Neural progenitor cell (in vitro differentiated cells): ENCODE results near the gene NDUFV3. TPM values are rescaled to one million over a fixed set of nuclear protein-coding genes. Genes with fewer than 3 reads are reported as not detected.

Experiments used
- DNase-seq: peaks from one replicate; pipeline ENCODE4 v3.0.0-alpha.2; 2016; ENCODE audit warnings: low spot score
- H2AFZ ChIP-seq: fragments of 200-600 bp; sonication (generic); replicated peaks from 2 replicates; pipeline ENCODE4 v1.6.1; 2016; ENCODE audit warnings: antibody characterized with exemption
- H3F3A ChIP-seq: fragments of 200-600 bp; sonication (generic); 2 replicates; pipeline ENCODE4 v1.6.1; 2016; ENCODE audit warnings: antibody characterized with exemption, low read depth
- H3K27ac ChIP-seq: fragments of 200-600 bp; sonication (generic); 2 replicates; pipeline ENCODE4 v1.5.1; 2016; ENCODE audit warnings: mild to moderate bottlenecking
- H3K27me3 ChIP-seq: fragments of 200-600 bp; sonication (generic); 2 replicates; pipeline ENCODE4 v1.6.1; 2016; ENCODE audit warnings: mild to moderate bottlenecking, moderate library complexity
- H3K36me3 ChIP-seq: fragments of 200-600 bp; sonication (generic); 2 replicates; pipeline ENCODE4 v1.5.1; 2016
- H3K4me1 ChIP-seq: fragments of 200-600 bp; sonication (generic); 2 replicates; pipeline ENCODE4 v1.6.1; 2016; ENCODE audit warnings: mixed run types
- H3K4me2 ChIP-seq: fragments of 200-600 bp; sonication (generic); 2 replicates; pipeline ENCODE4 v1.6.1; 2016
- H3K4me3 ChIP-seq: fragments of 200-600 bp; sonication (generic); 2 replicates; pipeline ENCODE4 v1.5.1; 2016
- H3K79me2 ChIP-seq: fragments of 200-600 bp; sonication (generic); 2 replicates; pipeline ENCODE4 v1.6.1; 2016; ENCODE audit warnings: low read depth
- H3K9ac ChIP-seq: fragments of 200-600 bp; sonication (generic); 2 replicates; pipeline ENCODE4 v1.6.1; 2016
- H3K9me3 ChIP-seq: fragments of 200-600 bp; sonication (generic); 2 replicates; pipeline ENCODE4 v1.5.1; 2016; ENCODE audit warnings: low read depth
- H4K20me1 ChIP-seq: fragments of 200-600 bp; sonication (generic); 2 replicates; pipeline ENCODE4 v1.6.1; 2016; ENCODE audit warnings: low read depth
- H3K27ac Mint-ChIP-seq: 3 replicates; pipeline ENCODE4 v1.8.0; 2021; ENCODE audit warnings: mixed read lengths
- H3K27me3 Mint-ChIP-seq: 2 replicates; pipeline ENCODE4 v1.8.0; 2022; ENCODE audit warnings: low read depth, mild to moderate bottlenecking, inconsistent platforms, moderate library complexity, mixed read lengths; ENCODE audit not compliant: insufficient read depth
- H3K36me3 Mint-ChIP-seq: 3 replicates; pipeline ENCODE4 v1.8.0; 2021; ENCODE audit warnings: mixed read lengths
- H3K4me1 Mint-ChIP-seq: 3 replicates; pipeline ENCODE4 v1.8.0; 2021; ENCODE audit warnings: mixed read lengths
- H3K4me3 Mint-ChIP-seq: 3 replicates; pipeline ENCODE4 v1.8.0; 2021; ENCODE audit warnings: mild to moderate bottlenecking, moderate library complexity, mixed read lengths
- H3K9me3 Mint-ChIP-seq: 3 replicates; pipeline ENCODE4 v1.8.0; 2020; ENCODE audit warnings: mixed read lengths
- CTCF ChIP-seq: fragments of 200-600 bp; sonication (generic); IDR thresholded peaks from 2 replicates; pipeline ENCODE4 v1.5.1; 2017; ENCODE audit warnings: antibody characterized with exemption, mild to moderate bottlenecking
- EZH2 ChIP-seq: fragments of 200-600 bp; sonication (generic); IDR thresholded peaks from 2 replicates; pipeline ENCODE4 v1.6.1; 2017; ENCODE audit warnings: antibody characterized with exemption, mild to moderate bottlenecking, moderate library complexity
- EZH2phosphoT487 ChIP-seq: fragments of 200-600 bp; sonication (generic); IDR thresholded peaks from 2 replicates; pipeline ENCODE4 v1.6.1; 2017; ENCODE audit warnings: antibody characterized with exemption
- total RNA-seq: library from RNA; depleted of rRNA; stranded (reverse); fragments of >200 nt; gene quantifications from 2 replicates; pipeline ENCODE4 v1.2.3, GENCODE V29; 2015; ENCODE audit warnings: low replicate concordance

The NDUFV3 gene
- total RNA-seq, 1 donor from 2014 or later = 16.7 TPM

- Mint-ChIP-seq H3K4me3 (peak within 1 kb of the TSS; percentile 95), H3K36me3 (peaks cover 9% of the 10 kb centered on the region), H3K27me3 (peaks cover 2% of the 10 kb centered on the region), H3K9me3 (no peaks in the 10 kb centered on the region), H3K27ac (peak within 1 kb of the TSS; percentile 92), H3K4me1 (peaks cover 18% of the 10 kb centered on the region)
- H4K20me1 ChIP-seq = no peaks in the 10 kb centered on the region
- DNase-seq = peak; percentile 98
- H3K4me1 ChIP-seq = peaks cover 10% of the 10 kb centered on the region
- peak within 1 kb of the TSS; percentile 95 for H3K27ac ChIP-seq
- H3K4me2 ChIP-seq = peak within 1 kb of the TSS; percentile 86
- H3K36me3 ChIP-seq = no peaks in the 10 kb centered on the region
- no peaks in the 10 kb centered on the region for H3K9me3 ChIP-seq
- peaks cover 41% of the 10 kb centered on the region for H3K79me2 ChIP-seq
- H3K9ac ChIP-seq = peak within 1 kb of the TSS; percentile 68
- peak within 1 kb of the TSS; percentile 80 for H2AFZ ChIP-seq
- H3K4me3 ChIP-seq = peak within 1 kb of the TSS; percentile 79
- H3F3A ChIP-seq = peaks cover 14% of the 10 kb centered on the region
- TF ChIP-seq EZH2 (no peak), CTCF (no peak), EZH2phosphoT487 (no peak)
- no peaks in the 10 kb centered on the region for H3K27me3 ChIP-seq
Measured at GRCh38 chr21:42878993-42879787, 13.9 kb upstream of the NDUFV3 start, which contains the start of gene WDR4. WDR4 (minus strand) TSS chr21:42879539; CDS start chr21:42879495, 44 bp downstream.

- H3K4me1 Mint-ChIP-seq = peaks cover 18% of the 10 kb centered on the region
- no peak overlapping the region for H2AFZ ChIP-seq
Measured at GRCh38 chr21:42880352-42880751, 12.8 kb upstream of the NDUFV3 start.

GRCh38 chr21:42883921-42884320, 9.2 kb upstream of the NDUFV3 start:
- H3K27ac Mint-ChIP-seq = no peak overlapping the region

More at GRCh38 chr21:42880352-42880751, 12.8 kb upstream of the NDUFV3 start:
- Histone ChIP-seq H3K9me3 (no peaks in the 10 kb centered on the region), H3K27ac (no peak overlapping the region), H3K79me2 (peaks cover 41% of the 10 kb centered on the region), H4K20me1 (no peaks in the 10 kb centered on the region), H3K4me1 (peaks cover 10% of the 10 kb centered on the region), H3F3A (peaks cover 14% of the 10 kb centered on the region), H3K4me2 (peak overlapping the region; percentile 86), H3K27me3 (no peaks in the 10 kb centered on the region), H3K4me3 (peak overlapping the region; percentile 79), H3K9ac (peak overlapping the region; percentile 65), H3K36me3 (no peaks in the 10 kb centered on the region)
- peaks cover 2% of the 10 kb centered on the region for H3K27me3 Mint-ChIP-seq
- no peak for DNase-seq
- H3K4me3 Mint-ChIP-seq = peak overlapping the region; percentile 95
- no peaks in the 10 kb centered on the region for H3K9me3 Mint-ChIP-seq
- peaks cover 12% of the 10 kb centered on the region for H3K36me3 Mint-ChIP-seq
- TF ChIP-seq EZH2phosphoT487 = no peak
- TF ChIP-seq CTCF = no peak
- TF ChIP-seq EZH2 = no peak
- H3K27ac Mint-ChIP-seq = peak overlapping the region; percentile 32

More at GRCh38 chr21:42883921-42884320, 9.2 kb upstream of the NDUFV3 start:
- Histone ChIP-seq H3F3A (peaks cover 5% of the 10 kb centered on the region), H3K27me3 (no peaks in the 10 kb centered on the region), H3K4me3 (no peak overlapping the region), H3K9me3 (no peaks in the 10 kb centered on the region), H3K27ac (no peak overlapping the region), H3K79me2 (peaks cover 17% of the 10 kb centered on the region), H4K20me1 (no peaks in the 10 kb centered on the region), H2AFZ (no peak overlapping the region), H3K36me3 (no peaks in the 10 kb centered on the region), H3K9ac (no peak overlapping the region), H3K4me1 (peaks cover 5% of the 10 kb centered on the region), H3K4me2 (no peak overlapping the region)
- Mint-ChIP-seq H3K4me1 (peaks cover 11% of the 10 kb centered on the region), H3K27me3 (peaks cover 2% of the 10 kb centered on the region), H3K9me3 (no peaks in the 10 kb centered on the region), H3K36me3 (peaks cover 7% of the 10 kb centered on the region), H3K4me3 (no peak overlapping the region)
- TF ChIP-seq EZH2phosphoT487 (no peak), CTCF (no peak), EZH2 (no peak)
- no peak for DNase-seq
